PC-3 (cell line): Measurements from ENCODE around the gene RPL13.

ENCODE experiments used
- EZH2 ChIP-seq: fragments of 300-600 bp; sonication (generic); IDR thresholded peaks from one replicate; pipeline ENCODE4 v1.6.1; 2017; ENCODE audit warnings: antibody characterized with exemption, mild to moderate bottlenecking, low read length; ENCODE audit not compliant: unreplicated experiment
- TF ChIP-seq, protein P1 (sequence below): fragments of 300-600 bp; sonication (generic); conservative IDR thresholded peaks from 2 replicates; pipeline ENCODE4 v1.5.1; 2017; ENCODE audit warnings: antibody characterized with exemption, low read depth, mild to moderate bottlenecking, low read length

DNA sequence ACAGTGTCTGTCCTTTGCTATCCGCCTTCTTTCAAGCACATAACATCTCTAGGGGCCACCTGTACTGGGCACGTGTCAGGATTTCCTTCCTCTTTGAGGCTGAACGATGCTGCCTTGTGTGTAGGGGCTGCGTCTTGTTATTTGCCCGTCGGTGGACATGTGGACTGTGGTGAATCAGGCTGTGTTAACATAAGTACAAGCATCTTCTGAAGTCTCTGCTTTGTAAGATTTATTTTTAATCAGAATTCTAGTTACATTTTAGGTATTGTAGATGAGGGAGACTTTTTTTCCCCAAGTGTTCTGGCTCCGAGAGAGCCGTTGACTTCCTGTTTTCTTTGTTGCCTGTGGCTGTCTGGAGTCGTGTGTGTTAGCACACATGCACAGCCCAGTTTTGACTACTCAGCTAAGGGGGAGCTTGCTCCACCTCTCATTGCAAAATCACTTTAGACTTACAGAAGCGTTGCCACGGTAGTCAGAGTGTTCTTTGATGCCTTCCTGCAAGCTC is 26.2 kb upstream of the RPL13 start:
- TF ChIP-seq, protein P1, sequence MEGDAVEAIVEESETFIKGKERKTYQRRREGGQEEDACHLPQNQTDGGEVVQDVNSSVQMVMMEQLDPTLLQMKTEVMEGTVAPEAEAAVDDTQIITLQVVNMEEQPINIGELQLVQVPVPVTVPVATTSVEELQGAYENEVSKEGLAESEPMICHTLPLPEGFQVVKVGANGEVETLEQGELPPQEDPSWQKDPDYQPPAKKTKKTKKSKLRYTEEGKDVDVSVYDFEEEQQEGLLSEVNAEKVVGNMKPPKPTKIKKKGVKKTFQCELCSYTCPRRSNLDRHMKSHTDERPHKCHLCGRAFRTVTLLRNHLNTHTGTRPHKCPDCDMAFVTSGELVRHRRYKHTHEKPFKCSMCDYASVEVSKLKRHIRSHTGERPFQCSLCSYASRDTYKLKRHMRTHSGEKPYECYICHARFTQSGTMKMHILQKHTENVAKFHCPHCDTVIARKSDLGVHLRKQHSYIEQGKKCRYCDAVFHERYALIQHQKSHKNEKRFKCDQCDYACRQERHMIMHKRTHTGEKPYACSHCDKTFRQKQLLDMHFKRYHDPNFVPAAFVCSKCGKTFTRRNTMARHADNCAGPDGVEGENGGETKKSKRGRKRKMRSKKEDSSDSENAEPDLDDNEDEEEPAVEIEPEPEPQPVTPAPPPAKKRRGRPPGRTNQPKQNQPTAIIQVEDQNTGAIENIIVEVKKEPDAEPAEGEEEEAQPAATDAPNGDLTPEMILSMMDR, result no peak
- TF ChIP-seq EZH2, result no peak
